GM12801 (cell line): ENCODE data around the gene TMEM123.

Source experiments
- CTCF ChIP-seq: IDR thresholded peaks from one replicate; pipeline ENCODE4 v1.5.1; 2011; ENCODE audit warnings: control low read depth; ENCODE audit not compliant: insufficient read length; ENCODE audit errors: extremely low read depth

TMEM123 gene

GRCh38 chr11:102359372-102359771, 93.2 kb downstream of the TMEM123 start:
- TF ChIP-seq CTCF = no peak

DNA sequence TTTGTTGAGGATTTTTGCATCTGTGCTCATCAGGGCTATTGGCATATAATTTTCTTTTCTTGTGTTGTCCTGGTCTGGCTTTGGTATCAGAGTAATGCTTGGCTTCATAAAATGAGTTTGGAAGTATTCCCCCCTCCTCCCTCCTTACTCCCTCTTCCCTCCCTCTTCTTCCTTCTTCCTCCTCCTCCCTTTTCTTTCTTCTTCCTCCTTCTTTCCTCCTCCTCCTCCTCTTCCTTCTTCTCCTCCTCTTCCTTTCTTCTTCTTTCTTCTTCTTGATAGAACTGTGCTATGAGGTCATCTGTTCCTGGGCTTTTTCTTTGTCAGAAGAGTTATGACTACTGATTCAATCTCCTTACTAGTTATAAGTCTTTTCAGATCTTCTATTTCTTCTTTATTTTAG, 95.4 kb downstream of the TMEM123 start:
- no peak for TF ChIP-seq CTCF

DNA sequence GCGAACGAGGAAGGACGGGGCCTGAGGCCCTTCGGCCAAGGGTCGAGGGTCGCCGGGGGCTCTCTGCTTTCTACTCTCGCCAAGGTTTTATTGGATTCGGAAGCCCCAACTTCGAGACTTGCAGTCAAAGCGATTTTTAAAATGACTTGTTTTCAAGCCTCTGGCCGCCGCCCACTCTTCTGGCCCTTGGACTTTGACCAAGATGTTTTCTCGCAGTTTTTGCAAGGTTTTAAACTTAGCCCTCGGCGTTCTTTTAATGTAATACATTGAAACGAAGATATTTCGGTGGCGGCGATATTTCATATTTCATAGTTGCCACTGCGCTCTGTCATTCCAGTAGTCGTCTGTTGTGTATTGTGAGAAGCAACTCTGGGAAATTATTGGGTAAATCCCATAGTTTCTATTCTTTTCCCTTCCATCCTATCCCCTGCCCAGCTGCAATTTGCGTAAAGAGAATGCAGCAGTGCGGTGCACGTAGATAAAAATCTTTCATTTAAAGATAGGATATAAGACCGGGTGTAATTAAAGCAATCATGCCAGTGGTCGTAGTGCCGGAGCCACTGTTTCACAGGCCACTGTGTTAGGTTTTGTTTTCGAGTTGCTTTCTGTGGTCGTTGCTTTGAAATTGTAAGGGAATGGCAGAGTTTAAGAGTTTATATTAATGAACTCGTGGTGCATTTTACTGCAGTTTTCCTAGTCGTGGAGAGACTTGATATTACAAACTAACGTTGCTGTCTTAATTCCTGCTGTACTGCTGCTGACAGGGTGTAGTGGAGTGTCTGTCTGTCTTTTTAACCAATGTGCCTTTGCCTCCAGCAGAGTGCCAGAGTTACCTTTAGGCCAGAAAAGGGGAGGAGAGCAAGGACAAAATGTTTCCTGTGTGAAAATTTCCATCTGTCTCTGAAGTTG, 104.8 kb downstream of the TMEM123 start:
- no peak for TF ChIP-seq CTCF

GRCh38 chr11:102346748-102347461, 105.7 kb downstream of the TMEM123 start, which contains the start of gene BIRC2:
Gene BIRC2, plus strand, starts transcription at chr11:102347214. Its CDS starts 2,641 bp downstream, at chr11:102349855.
- no peak for TF ChIP-seq CTCF

- TF ChIP-seq CTCF = no peak
Observed at GRCh38 chr11:102346456-102346747, 106.2 kb downstream of the TMEM123 start.
